ENCODE results near the gene ZFP92. TPM values are rescaled to one million over a fixed set of nuclear protein-coding genes. Genes with fewer than 3 reads are reported as not detected.

Gene ZFP92
- total RNA-seq, 3 donors from 2014 or later, result 0.29 to 1.6 (median 1.3) TPM

DNA sequence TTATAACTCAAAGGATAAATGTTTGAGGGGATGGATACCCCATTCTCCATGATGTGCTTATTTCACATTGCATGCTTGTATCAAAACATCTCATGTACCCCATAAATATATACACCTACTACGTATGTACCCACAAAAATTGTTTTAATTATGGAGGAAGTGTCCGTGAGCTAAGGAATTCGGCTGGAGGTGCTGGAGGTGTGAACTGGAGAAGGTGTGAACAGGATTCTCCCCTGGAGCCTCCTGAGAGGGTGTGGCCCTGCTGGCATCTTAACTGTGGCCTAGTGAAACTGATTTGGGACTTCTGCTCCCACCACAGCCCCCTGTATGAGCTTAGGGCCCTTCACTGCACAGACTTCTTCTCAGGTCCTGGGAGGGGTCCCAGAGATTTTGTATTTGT is 33.5 kb upstream of the ZFP92 start:
- Histone ChIP-seq H3K4me3 (no peak overlapping the region), H3K4me1 (no peaks in the 10 kb centered on the region), H3K27ac (no peak overlapping the region), H3K27me3 (peaks cover 0 to 26% of the 10 kb centered on the region in 2 donors), H3K36me3 (no peaks in the 10 kb centered on the region), H3K9me3 (peaks cover 12 to 16% of the 10 kb centered on the region in 2 donors)
- intact Hi-C loops (cut with DNase I; ENCODE audit: low total_unique reads), result no loop called here
- no peak for DNase-seq (ENCODE audit: low spot score in 2 of 2)
- TF ChIP-seq POLR2AphosphoS5 (IDR thresholded peaks at IDR 0.05) (no peak), POLR2A (IDR thresholded peaks at IDR 0.05) (no peak)
- TF ChIP-seq, protein P1, sequence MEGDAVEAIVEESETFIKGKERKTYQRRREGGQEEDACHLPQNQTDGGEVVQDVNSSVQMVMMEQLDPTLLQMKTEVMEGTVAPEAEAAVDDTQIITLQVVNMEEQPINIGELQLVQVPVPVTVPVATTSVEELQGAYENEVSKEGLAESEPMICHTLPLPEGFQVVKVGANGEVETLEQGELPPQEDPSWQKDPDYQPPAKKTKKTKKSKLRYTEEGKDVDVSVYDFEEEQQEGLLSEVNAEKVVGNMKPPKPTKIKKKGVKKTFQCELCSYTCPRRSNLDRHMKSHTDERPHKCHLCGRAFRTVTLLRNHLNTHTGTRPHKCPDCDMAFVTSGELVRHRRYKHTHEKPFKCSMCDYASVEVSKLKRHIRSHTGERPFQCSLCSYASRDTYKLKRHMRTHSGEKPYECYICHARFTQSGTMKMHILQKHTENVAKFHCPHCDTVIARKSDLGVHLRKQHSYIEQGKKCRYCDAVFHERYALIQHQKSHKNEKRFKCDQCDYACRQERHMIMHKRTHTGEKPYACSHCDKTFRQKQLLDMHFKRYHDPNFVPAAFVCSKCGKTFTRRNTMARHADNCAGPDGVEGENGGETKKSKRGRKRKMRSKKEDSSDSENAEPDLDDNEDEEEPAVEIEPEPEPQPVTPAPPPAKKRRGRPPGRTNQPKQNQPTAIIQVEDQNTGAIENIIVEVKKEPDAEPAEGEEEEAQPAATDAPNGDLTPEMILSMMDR (IDR thresholded peaks at IDR 0.05), result no peak

DNA sequence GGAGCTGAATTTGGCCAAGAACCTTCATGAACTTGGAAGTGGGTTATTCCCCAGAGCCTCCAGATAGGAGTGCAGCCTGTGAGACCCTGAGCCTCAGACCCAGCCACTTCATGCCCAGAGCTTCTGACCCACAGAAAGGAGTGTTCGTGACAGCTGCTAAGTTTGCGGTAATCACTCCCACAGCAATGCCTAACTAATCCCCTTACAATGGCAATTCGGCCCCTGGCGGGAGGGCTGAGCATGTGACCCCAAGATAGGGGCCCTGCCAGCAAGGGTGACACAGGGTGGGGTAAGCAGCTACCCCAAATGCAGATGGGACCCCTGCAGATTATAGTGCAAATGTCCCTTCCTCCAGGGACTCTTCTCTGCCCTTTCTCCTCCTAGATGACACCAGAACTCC is 32.7 kb upstream of the ZFP92 start:
- no peak for DNase-seq (ENCODE audit: low spot score in 2 of 2)
- no peak overlapping the region for H3K4me3 ChIP-seq
- H3K4me1 ChIP-seq, result no peaks in the 10 kb centered on the region
- no peaks in the 10 kb centered on the region for H3K36me3 ChIP-seq
- H3K27ac ChIP-seq, result no peak overlapping the region
- H3K27me3 ChIP-seq, result peaks cover 0 to 25% of the 10 kb centered on the region in 2 donors
- H3K9me3 ChIP-seq, result peaks cover 12 to 16% of the 10 kb centered on the region in 2 donors
- no peak for TF ChIP-seq POLR2AphosphoS5 (IDR thresholded peaks at IDR 0.05)
- no peak for TF ChIP-seq POLR2A (IDR thresholded peaks at IDR 0.05)
- TF ChIP-seq, protein P1 (IDR thresholded peaks at IDR 0.05), result no peak
- intact Hi-C loops (cut with DNase I; ENCODE audit: low total_unique reads), result no loop called here

DNA sequence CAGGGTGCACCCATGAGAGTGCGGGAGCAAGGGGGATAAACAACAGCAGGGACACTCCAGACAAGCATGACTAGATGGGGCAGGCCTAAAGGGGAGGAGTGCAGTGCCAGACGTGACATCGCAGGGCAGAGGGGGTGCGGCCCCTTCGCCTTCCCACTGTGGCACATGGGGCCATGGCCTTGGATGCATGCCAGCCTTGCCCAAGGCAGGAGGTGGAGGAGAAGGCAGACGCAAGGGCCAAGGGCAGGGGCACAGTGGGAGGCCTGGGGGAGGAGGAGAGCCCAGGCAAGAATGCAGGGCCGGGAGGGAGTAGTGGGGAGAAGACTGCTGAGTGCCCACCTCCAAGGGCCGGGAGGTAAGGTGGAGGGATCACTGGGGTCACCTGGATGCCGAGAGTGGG is 31.8 kb upstream of the ZFP92 start:
- Histone ChIP-seq H3K4me1 (no peaks in the 10 kb centered on the region), H3K36me3 (no peaks in the 10 kb centered on the region), H3K27me3 (peaks cover 0 to 23% of the 10 kb centered on the region in 2 donors), H3K9me3 (peaks cover 12 to 16% of the 10 kb centered on the region in 2 donors), H3K4me3 (no peak overlapping the region), H3K27ac (no peak overlapping the region)
- no peak for DNase-seq (ENCODE audit: low spot score in 2 of 2)
- TF ChIP-seq POLR2A (IDR thresholded peaks at IDR 0.05) (no peak), POLR2AphosphoS5 (IDR thresholded peaks at IDR 0.05) (no peak)
- TF ChIP-seq, protein P1 (IDR thresholded peaks at IDR 0.05), result no peak
- intact Hi-C loops (cut with DNase I; ENCODE audit: low total_unique reads), result no loop called here

DNA sequence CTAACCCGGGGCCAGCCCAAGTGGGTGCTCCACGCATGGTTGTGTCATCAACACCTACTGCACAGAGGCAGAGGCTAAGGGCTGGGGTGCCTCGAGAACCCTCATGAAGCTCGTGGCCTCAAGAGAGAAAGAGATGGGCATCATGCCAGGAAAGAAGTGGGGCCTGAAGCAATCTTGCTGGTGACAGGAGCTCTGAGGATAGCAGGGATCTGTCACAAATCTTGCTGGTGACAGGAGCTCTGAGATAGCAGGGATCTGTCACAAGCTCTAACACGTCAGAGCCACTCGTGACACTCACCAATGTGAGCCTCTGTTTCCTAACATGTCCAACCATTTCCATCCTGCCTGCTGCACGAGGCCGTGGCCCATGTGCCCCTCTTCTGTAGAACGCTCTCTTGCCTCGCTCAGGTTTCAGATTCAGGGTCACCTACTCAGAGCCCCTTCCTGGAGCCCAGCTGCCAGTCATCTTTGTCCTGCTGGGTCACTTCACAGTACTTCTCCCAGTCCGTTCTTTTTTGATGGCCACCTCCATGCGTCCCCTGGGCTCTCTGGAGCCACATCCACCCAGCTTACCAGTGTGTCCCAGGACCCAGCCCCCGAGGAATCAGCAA is 31.2 kb upstream of the ZFP92 start:
- intact Hi-C loops (cut with DNase I; ENCODE audit: low total_unique reads), result no loop called here
- H3K4me1 ChIP-seq, result no peaks in the 10 kb centered on the region
- H3K9me3 ChIP-seq, result peaks cover 12 to 16% of the 10 kb centered on the region in 2 donors
- H3K27me3 ChIP-seq, result peaks cover 0 to 18% of the 10 kb centered on the region in 2 donors
- H3K27ac ChIP-seq, result no peak overlapping the region
- TF ChIP-seq, protein P1 (IDR thresholded peaks at IDR 0.05), result no peak
- TF ChIP-seq POLR2AphosphoS5 (IDR thresholded peaks at IDR 0.05) (no peak), POLR2A (IDR thresholded peaks at IDR 0.05) (no peak)
- DNase-seq (ENCODE audit: low spot score in 2 of 2), result no peak
- no peaks in the 10 kb centered on the region for H3K36me3 ChIP-seq
- H3K4me3 ChIP-seq, result no peak overlapping the region

DNA sequence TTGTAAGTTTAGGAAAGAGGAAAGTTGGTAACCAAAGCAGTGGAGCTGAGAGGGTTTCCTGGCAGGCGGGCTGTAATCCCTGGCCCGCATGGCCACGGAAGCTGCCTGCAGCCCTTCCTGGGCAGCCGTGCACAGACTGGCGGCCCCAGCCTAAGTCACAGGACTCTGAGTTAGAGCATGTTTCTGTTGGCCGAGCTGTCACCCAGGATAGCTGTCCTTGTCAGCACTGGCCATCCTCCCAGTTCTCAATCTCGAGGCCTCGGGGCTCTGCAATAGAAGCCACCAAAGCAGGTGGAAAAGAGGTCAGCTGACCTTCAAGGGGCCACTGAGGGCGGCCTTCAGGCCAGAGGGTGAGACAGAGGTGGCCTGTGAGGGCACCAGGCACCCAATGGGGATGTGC is 30.6 kb upstream of the ZFP92 start:
- peaks cover 8 to 16% of the 10 kb centered on the region in 2 donors for H3K9me3 ChIP-seq
- intact Hi-C loops (cut with DNase I; ENCODE audit: low total_unique reads), result no loop called here
- H3K4me1 ChIP-seq, result no peaks in the 10 kb centered on the region
- H3K27me3 ChIP-seq, result peaks cover 0 to 13% of the 10 kb centered on the region in 2 donors
- H3K4me3 ChIP-seq, result no peak overlapping the region
- H3K36me3 ChIP-seq, result no peaks in the 10 kb centered on the region
- TF ChIP-seq, protein P1 (IDR thresholded peaks at IDR 0.05), result no peak
- TF ChIP-seq POLR2AphosphoS5 (IDR thresholded peaks at IDR 0.05) (no peak), POLR2A (IDR thresholded peaks at IDR 0.05) (no peak)
- H3K27ac ChIP-seq, result no peak overlapping the region
- no peak for DNase-seq (ENCODE audit: low spot score in 2 of 2)
